KMS-11 (cell line): ENCODE measurements around the gene ACSL5.

Experiments used
- H2AFZ ChIP-seq: fragments of 200-600 bp; sonication (generic); 2 replicates; pipeline ENCODE4 v1.6.1; 2016; ENCODE audit warnings: antibody characterized with exemption, mixed run types, low read depth
- H3K27ac ChIP-seq: fragments of 200-600 bp; sonication (generic); 2 replicates; pipeline ENCODE4 v1.6.1; 2016; ENCODE audit warnings: mild to moderate bottlenecking, mixed run types
- H3K27me3 ChIP-seq: fragments of 200-600 bp; sonication (generic); 2 replicates; pipeline ENCODE4 v1.6.1; 2017; ENCODE audit warnings: mild to moderate bottlenecking, low read depth, mixed run types, moderate library complexity; ENCODE audit not compliant: insufficient read depth
- H3K36me3 ChIP-seq: fragments of 200-600 bp; sonication (generic); 2 replicates; pipeline ENCODE4 v1.6.1; 2017; ENCODE audit warnings: mild to moderate bottlenecking, mixed run types; ENCODE audit not compliant: insufficient read depth
- H3K4me1 ChIP-seq: fragments of 200-600 bp; sonication (generic); 2 replicates; pipeline ENCODE4 v1.6.1; 2016; ENCODE audit warnings: mild to moderate bottlenecking, low read depth, mixed run types; ENCODE audit not compliant: poor library complexity, severe bottlenecking
- H3K4me2 ChIP-seq: fragments of 200-600 bp; sonication (generic); 2 replicates; pipeline ENCODE4 v1.7.0; 2016; ENCODE audit warnings: mild to moderate bottlenecking, mixed run types
- H3K4me3 ChIP-seq: fragments of 200-600 bp; sonication (generic); IDR thresholded peaks from 2 replicates; pipeline ENCODE4 v1.6.1; 2017; ENCODE audit warnings: low read depth, low read length, mixed read lengths; ENCODE audit not compliant: insufficient read depth
- H3K79me2 ChIP-seq: fragments of 200-600 bp; sonication (generic); 2 replicates; pipeline ENCODE4 v1.6.1; 2016; ENCODE audit warnings: low read depth, mixed run types; ENCODE audit not compliant: insufficient read depth
- H3K9ac ChIP-seq: fragments of 200-600 bp; sonication (generic); 2 replicates; pipeline ENCODE4 v1.6.1; 2016; ENCODE audit warnings: mild to moderate bottlenecking, mixed run types
- H4K20me1 ChIP-seq: fragments of 200-600 bp; sonication (generic); 2 replicates; pipeline ENCODE4 v1.6.1; 2016; ENCODE audit warnings: mild to moderate bottlenecking, mixed run types; ENCODE audit not compliant: insufficient read depth
- CTCF ChIP-seq: fragments of 200-600 bp; sonication (generic); conservative IDR thresholded peaks from 2 replicates; pipeline ENCODE4 v1.6.1; 2017; ENCODE audit warnings: low read depth, mild to moderate bottlenecking, antibody characterized with exemption, low read length, moderate library complexity, mixed read lengths

Gene ACSL5

GRCh38 chr10:112446055-112446854 lies 72.3 kb downstream of the ACSL5 start:
- Histone ChIP-seq H3K36me3 (peaks cover 6% of the 10 kb centered on the region; the same call in 1 of the 2 replicates), H3K9ac (peak overlapping the region; percentile 87), H3K27me3 (no peaks in the 10 kb centered on the region), H2AFZ (peak overlapping the region; percentile 86), H3K4me1 (peaks cover 18% of the 10 kb centered on the region), H3K4me3 (no peak overlapping the region), H4K20me1 (no peaks in the 10 kb centered on the region), H3K27ac (peak overlapping the region; percentile 79), H3K79me2 (peaks cover 53% of the 10 kb centered on the region), H3K4me2 (peak overlapping the region; percentile 93)
- TF ChIP-seq CTCF: no peak

DNA sequence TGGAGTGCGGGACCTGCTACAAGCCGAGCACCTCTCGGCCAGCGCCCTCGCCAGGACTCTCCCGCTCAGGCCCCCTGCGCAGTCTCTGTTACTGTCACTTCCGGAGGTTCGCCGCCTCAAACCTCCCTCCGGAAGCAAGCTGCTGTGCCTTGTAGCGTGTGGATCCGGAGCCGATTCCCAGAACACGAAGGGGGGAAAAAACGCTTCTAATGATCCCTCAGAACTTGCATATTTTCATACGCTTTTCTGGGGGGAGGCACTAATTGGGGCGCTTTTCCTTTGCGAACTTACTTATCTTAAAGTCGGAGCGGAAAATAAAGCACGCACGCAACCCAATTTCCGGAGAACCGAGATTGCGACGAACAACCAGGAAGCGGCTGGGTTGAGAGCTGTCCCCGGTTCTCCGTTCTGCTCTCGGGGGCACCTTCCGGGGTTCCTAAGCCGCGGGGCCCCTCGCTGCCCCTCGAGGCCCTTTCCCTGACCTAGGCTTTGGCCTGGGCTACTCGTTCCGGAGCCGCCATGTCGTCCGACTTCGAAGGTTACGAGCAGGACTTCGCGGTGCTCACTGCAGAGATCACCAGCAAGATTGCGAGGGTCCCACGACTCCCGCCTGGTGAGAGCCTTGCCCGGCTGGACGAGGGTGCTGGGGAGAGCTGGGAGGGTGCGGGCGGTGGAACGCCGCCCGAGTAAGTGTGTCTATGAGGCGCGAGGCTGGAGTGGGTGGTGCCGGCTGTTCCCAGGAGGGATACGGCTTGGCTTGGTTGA lies 73.1 kb downstream of the ACSL5 start, which contains the start of the genes VTI1A and ZDHHC6:
VTI1A (plus strand) TSS at position 361 of the 765 bp plus-strand sequence; CDS start at position 520, 159 bp downstream.
ZDHHC6 (minus strand) TSS at position 60 of the 765 bp plus-strand sequence. CDS start 1,478 bp downstream, outside the sequence.
- Histone ChIP-seq H3K4me2 (peak within 1 kb of the TSS; percentile 93), H4K20me1 (no peaks in the 10 kb centered on the region), H3K79me2 (peaks cover 57% of the 10 kb centered on the region), H3K27me3 (no peaks in the 10 kb centered on the region), H3K36me3 (peaks cover 6% of the 10 kb centered on the region; the same call in 1 of the 2 replicates), H2AFZ (peak within 1 kb of the TSS; percentile 86), H3K4me1 (peaks cover 18% of the 10 kb centered on the region), H3K27ac (peak within 1 kb of the TSS; percentile 79), H3K9ac (peak within 1 kb of the TSS; percentile 87), H3K4me3 (no peak within 1 kb of the TSS)
- TF ChIP-seq CTCF: no peak

GRCh38 chr10:112447620-112447928 lies 73.7 kb downstream of the ACSL5 start:
- Histone ChIP-seq H3K27ac (peak overlapping the region; percentile 79; the same call in 1 of the 2 replicates), H2AFZ (peak overlapping the region; percentile 86)

More at GRCh38 chr10:112447620-112447928, 73.7 kb downstream of the ACSL5 start:
- Histone ChIP-seq H3K79me2 (peaks cover 57% of the 10 kb centered on the region), H4K20me1 (no peaks in the 10 kb centered on the region), H3K4me2 (peak overlapping the region; percentile 93), H3K27me3 (no peaks in the 10 kb centered on the region), H3K4me3 (no peak overlapping the region), H3K4me1 (peaks cover 18% of the 10 kb centered on the region), H3K9ac (peak overlapping the region; percentile 87), H3K36me3 (peaks cover 6% of the 10 kb centered on the region; the same call in 1 of the 2 replicates)
- no peak for TF ChIP-seq CTCF
